KBM-7 (cell line): ENCODE data around the gene RCE1.

Source experiments
- DNase-seq: peaks from one replicate; pipeline ENCODE4 v3.0.0-alpha.2; 2015
- in situ Hi-C: fragments of 300-500 bp; cut with MboI; formaldehyde crosslinking; loops from 2 replicates; pipeline ENCODE4 v1.14.3; 2020; ENCODE audit warnings: low sequenced_read_pairs, low pct_unique_long_range_greater_than_20kb, mixed read lengths

The RCE1 gene

GRCh38 chr11:66843776-66844495 is 695 bp downstream of the RCE1 start:
- DNase-seq: no peak
- in situ Hi-C loops: loop anchor here (25.0 kb wide), 1 partner anchor 157 kb away; the partner anchor contains the start of gene RBM4B

GRCh38 chr11:66844496-66845142 is 1.4 kb downstream of the RCE1 start:
- in situ Hi-C loops: loop anchor here (25.0 kb wide), 1 partner anchor 157 kb away; the partner anchor contains the start of gene RBM4B
- DNase-seq: no peak

GRCh38 chr11:66845143-66845875 is 2.1 kb downstream of the RCE1 start:
- no peak for DNase-seq
- in situ Hi-C loops: loop anchor here (25.0 kb wide), 1 partner anchor 158 kb away; the partner anchor contains the start of gene RBM4B

DNA sequence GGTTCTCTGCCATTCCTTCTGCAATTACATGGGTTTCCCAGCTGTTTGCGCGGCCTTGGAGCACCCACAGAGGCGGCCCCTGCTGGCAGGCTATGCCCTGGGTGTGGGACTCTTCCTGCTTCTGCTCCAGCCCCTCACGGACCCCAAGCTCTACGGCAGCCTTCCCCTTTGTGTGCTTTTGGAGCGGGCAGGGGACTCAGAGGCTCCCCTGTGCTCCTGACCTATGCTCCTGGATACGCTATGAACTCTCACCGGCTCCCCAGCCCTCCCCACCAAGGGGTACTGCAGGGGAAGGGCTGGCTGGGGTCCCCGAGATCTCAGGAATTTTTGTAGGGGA is 2.6 kb downstream of the RCE1 start:
- in situ Hi-C loops: loop anchor here (25.0 kb wide), 1 partner anchor 159 kb away; the partner anchor contains the start of gene RBM4B
- no peak for DNase-seq

GRCh38 chr11:66846671-66847091 is 3.4 kb downstream of the RCE1 start:
- in situ Hi-C loops: loop anchor here (25.0 kb wide), 1 partner anchor 159 kb away; the partner anchor contains the start of gene RBM4B
- DNase-seq: no peak

DNA sequence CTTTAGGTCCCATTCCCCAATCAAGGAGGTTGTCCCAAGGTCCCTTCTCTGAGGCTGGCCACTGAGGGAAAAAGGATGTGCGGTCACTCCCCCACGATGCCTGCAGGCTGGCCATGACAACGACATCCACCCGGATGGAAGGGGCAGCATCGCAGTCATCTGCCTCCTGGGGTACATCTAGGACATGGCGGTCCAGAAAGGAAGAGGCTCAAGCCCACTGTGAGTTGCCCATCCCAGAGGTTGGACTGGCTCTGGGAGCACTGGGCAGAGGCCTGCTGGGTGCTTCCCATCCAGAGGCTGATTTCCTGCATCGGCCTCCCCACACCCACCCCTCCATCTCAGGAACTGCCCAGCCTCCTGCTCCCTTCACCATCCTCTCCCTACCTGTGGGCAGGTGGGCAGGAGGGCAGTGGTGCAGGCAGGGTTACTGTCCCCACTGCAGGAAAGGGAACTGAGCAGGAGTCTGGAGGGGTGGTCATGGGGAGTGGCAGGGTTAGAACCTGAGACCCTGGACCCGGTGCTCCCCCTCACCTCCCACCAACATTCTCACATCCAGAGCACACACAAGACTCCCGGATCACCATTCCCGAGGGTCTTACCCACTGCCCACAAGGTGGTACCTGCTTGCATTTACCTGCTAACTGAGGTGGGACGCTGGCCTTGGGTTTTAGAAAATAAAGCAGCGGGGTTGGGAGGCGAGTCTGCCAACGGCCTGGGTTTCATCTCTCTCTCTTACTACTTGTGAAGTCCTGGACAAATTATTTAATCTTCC is 4.4 kb downstream of the RCE1 start:
- in situ Hi-C loops: loop anchor here (25.0 kb wide), 1 partner anchor 160 kb away; the partner anchor contains the start of gene RBM4B
- no peak for DNase-seq

DNA sequence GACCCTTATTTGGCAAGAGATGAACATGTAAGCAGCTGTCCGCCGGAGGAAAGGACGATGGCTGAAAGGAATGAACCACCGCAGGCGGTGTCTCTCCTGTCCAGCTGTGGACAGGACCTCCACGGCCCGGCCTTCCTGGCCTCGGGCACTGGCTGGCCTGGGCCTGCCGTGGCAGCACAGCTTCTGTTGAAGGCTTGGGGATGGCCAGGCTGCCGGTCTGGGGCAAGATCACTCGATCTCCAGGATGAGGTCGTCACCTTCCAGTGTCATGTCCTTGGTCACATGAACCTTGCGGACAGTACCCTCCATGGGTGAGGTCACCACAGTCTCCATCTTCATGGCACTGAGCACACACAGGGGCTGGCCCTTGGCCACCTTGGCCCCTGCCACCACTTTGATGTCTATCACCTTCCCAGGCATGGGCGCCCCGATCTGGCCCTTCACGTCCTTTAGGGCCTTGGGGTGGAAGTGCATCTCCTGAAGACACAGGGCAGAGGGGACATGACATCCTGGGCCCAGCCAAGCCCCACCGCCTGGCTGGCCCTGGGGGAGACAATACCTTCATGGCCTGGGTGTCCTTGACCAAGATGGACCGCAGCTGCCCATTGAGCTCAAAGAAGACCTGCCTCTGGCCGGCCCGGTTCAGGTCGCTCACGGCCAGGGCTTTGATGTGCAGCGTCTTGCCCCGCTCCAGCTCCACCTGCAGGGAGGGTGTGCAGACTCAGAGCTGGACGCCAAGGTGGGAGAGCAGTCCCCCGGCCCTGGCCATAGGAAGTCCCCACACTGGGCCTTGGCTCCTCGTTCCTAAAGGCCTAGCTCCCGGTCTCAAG is 5.6 kb downstream of the RCE1 start:
- in situ Hi-C loops: loop anchor here (25.0 kb wide), 1 partner anchor 162 kb away; the partner anchor contains the start of gene RBM4B
- no peak for DNase-seq

GRCh38 chr11:66849501-66850234 is 6.4 kb downstream of the RCE1 start:
- DNase-seq: no peak
- in situ Hi-C loops: loop anchor here (25.0 kb wide), 1 partner anchor 162 kb away; the partner anchor contains the start of gene RBM4B

- DNase-seq: no peak
- in situ Hi-C loops: no loop called here
Measured at GRCh38 chr11:66850235-66850587, 7.0 kb downstream of the RCE1 start.

DNA sequence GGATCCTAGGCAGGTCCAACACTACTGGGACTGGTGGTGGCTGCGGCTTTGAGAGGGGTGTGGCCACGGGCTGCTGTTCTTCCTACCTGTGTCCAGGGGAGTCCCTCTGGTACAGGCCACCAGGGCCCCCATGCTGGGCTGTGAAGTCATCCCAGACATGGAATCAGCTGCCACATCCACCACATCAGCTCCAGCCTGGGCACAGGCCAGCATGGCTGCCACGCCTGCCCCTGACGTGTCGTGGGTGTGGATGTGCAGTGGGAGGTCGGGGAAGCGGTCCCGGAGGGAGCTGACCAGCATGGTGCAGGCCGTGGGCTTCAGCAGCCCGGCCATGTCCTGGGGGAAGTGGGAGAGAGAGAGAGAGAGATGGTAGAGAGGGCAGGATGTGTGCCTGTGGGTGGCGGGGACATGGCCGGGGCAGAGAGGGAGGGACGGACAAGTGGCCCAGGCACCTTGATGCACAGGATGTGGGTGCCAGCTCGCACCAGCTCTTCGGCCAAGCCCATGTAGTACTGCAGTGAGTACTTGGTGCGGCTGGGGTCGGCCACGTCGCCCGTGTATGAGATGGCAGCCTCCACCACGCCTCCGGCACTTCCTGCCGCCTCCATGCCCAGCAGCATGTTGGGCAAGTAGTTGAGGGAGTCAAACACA is 7.5 kb downstream of the RCE1 start:
- in situ Hi-C loops: no loop called here
- DNase-seq: no peak

- no peak for DNase-seq
- in situ Hi-C loops: no loop called here
Measured at GRCh38 chr11:66851239-66851596, 8.0 kb downstream of the RCE1 start.

GRCh38 chr11:66851698-66852465 is 8.6 kb downstream of the RCE1 start:
- in situ Hi-C loops: no loop called here
- no peak for DNase-seq

DNA sequence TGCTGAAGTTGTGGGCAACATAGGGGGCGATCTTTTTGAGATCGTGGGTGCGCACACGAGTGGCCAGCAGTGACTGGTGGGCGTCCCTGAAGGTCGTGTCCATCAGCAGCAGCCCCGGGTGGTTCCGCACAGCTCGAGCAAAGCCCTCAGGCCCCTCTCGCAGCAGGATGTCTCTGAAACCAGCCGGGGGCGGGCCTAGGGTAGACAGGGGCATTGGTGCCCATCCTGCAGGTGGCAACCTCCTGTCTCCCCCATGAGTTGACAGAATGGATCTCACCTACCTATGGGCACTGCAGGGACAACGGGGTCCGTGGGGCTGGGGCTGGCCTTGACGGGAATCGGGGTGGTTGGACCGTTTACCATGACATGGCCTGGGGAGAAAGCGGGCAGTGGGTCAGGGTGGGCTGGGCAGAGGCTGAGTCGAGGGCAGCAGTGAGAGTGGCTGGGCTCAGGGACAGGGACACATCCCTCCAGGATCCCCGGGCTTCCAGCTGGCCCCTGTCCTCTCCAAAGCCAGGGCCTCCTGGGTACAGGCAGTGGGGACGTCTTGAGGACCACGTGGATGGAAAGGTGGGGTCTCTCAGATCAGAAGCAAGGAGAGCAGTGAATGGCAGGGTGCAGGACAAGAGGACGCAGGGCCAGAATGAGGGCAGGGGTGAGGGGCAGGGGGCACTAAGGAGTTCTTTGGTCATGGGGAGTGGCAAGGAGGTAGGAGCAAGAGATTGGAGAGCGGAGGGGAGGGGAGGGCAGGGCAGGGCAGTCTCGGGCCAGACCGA is 9.4 kb downstream of the RCE1 start:
- no peak for DNase-seq
- in situ Hi-C loops: no loop called here

DNA sequence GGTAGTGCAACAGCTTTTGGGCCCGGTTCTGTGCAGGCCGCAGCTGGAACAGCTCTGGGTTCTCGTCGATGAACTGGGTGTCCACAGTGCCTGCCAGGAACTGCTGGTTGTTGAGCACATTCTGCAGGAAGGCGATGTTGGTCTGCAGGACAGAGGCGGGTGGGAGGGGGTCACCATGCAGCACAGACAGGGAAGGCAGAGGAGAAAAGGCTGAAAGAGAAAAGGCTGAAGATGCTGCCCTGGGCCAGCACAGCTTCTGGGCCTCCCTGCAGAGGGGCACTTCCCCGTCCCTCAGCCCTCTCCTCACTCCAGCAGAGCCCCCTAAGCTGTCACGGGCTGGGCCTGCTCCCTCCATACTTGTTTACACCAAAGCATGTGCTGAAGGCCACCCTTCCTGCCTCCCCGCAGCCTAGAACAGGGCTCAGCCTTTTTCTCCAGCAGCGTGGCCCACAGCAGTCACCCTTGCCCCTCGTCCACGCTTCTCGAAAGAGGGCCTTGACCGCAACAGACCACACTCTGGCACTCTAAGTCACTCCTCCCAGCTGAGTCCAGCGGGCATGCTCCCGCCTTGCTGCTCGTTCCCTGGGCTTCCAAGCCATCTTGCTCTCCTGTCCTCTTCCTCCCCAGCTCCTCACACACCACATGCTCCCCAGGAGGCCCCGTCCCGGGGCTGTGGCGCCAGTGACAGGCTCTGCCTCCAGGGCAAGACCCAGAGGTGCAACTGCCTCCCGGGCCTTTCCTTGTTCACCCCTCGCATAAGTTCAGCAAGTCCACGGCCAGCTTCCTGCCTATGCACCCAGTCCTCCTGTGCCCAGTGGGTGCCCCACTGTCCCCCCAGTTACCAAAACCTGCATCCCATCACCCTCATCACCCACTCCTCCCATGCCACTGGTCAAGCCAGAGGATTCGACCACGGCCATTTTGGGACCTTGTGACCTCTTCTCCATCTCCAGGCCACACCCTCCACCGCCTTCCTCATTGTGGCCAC is 10.3 kb downstream of the RCE1 start:
- DNase-seq: no peak
- in situ Hi-C loops: no loop called here

DNA sequence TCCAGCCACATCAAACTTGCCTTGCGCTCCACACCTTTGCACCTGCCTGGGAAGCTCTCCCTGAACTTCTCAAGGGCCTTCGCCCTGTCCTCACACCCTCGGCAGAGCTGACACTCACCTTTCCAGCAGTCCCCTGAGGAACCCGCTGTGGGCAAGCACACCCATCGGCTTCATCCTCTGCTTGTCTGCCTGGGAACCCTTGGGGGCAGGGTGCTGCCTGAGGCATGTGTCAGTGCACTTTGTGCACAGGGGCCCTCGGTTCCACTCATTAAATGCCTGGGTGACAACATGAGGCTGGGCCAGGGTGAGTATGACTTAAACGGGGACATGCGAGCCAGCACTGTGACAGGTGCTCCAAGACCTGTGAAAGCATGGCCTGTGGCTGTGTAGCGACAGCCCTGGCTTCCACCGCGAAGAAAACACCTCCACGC is 11.0 kb downstream of the RCE1 start:
- no peak for DNase-seq

More for the DNA sequence above, 11.0 kb downstream of the RCE1 start:
- in situ Hi-C loops: no loop called here
